Diencephalon (tissue), 1 donor: Measurements from ENCODE around the gene TAMALIN. TPM values are rescaled to one million over a fixed set of nuclear protein-coding genes. Genes with fewer than 3 reads are reported as not detected.

Experiments used
- small RNA-seq: library from RNA; depleted of rRNA; stranded (forward); fragments of <200 nt; gene quantifications from one replicate; pipeline ENCODE3, GENCODE V24; 2014
- total RNA-seq: library from RNA; depleted of rRNA; stranded (reverse); fragments of >200 nt; gene quantifications from one replicate; pipeline ENCODE4 v1.2.3, GENCODE V29; 2014

TAMALIN gene
- total RNA-seq, result 3.2 TPM

DNA sequence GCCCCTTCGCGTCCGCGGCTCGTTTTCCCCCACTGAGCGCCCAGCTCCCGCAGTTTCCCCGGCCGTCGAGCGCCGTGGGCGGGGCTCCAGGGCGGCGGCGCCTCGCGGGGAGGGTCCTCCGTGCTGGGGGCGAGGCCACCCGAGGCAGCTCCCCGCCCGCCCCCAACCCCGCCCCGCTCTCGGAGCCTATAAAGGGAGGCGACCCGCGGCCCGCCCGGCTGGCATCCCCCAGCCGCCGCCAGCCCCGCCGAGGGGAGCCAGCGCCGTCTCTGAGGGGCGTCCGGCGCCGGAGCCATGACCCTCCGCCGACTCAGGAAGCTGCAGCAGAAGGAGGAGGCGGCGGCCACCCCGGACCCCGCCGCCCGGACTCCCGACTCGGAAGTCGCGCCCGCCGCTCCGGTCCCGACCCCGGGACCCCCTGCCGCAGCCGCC is at the start of gene TAMALIN:
TAMALIN (plus strand) TSS at position 221 of the 432 bp plus-strand sequence; CDS start at position 295, 74 bp downstream.

GRCh38 chr12:52050758-52051541 is 44.2 kb downstream of the TAMALIN start, which contains the start of gene NR4A1:
Gene NR4A1, plus strand, starts transcription at chr12:52051442. Its CDS starts 2,887 bp downstream, at chr12:52054329.

Small RNA genes lying within 50 kb of the gene (small RNA-seq; reads per million reads assigned to genes)
- gene RNU6-574P, result not detected

Other genes with a start within 250 kb of the TAMALIN start
- 1.2 TPM for gene FIGNL2, start 158.2 kb upstream of the TAMALIN start, total RNA-seq
- not detected for gene ANKRD33, start 118.8 kb upstream of the TAMALIN start, total RNA-seq
- gene ACVRL1, start 99.4 kb upstream of the TAMALIN start, total RNA-seq, result 8.8 TPM
- 48.0 TPM for gene ACVR1B, start 55.2 kb upstream of the TAMALIN start, total RNA-seq
- 11.1 TPM for gene NR4A1, start 44.5 kb downstream of the TAMALIN start, total RNA-seq
- 30.7 TPM for gene ATG101, start 63.0 kb downstream of the TAMALIN start, total RNA-seq
- gene SMIM41, start 72.8 kb downstream of the TAMALIN start, total RNA-seq, result not detected
- gene KRT80, start 185.1 kb downstream of the TAMALIN start, total RNA-seq, result not detected
- gene KRT7, start 226.3 kb downstream of the TAMALIN start, total RNA-seq, result not detected